Transverse colon (tissue), 4 donors: ENCODE measurements around the gene CAPZA2. TPM values are rescaled to one million over a fixed set of nuclear protein-coding genes. Genes with fewer than 3 reads are reported as not detected.
"Not testable (repeated sequence)": the region's sequence is repeated elsewhere in the genome, so short reads cannot be mapped to it uniquely, and the experiment has no call there.

Source experiments
- DNase-seq: peaks from one replicate; pipeline ENCODE4 v3.0.0-alpha.2; 2019
- H3K27ac ChIP-seq, 4 donors: fragments of 200-600 bp; sonication (generic); 2 replicates each; pipeline ENCODE4 v1.5.1; 2016 to 2018; ENCODE audit warnings: inconsistent platforms in 4 of 4
- H3K27me3 ChIP-seq: fragments of 200-600 bp; sonication (generic); 2 replicates; pipeline ENCODE4 v1.5.1; 2017; ENCODE audit warnings: inconsistent platforms
- H3K36me3 ChIP-seq, 4 donors: fragments of 200-600 bp; sonication (generic); 2 replicates each; pipeline ENCODE4 v1.5.1; 2017 to 2019; ENCODE audit warnings: inconsistent platforms in 4 of 4
- H3K4me1 ChIP-seq, 4 donors: fragments of 200-600 bp; sonication (generic); 2 replicates each; pipeline ENCODE4 v1.5.1; 2017 to 2020; ENCODE audit warnings: inconsistent platforms in 4 of 4
- H3K4me3 ChIP-seq, 4 donors: fragments of 200-600 bp; sonication (generic); 1 replicate in 1 of 4; 2 replicates in 3 of 4; pipeline versions ENCODE4 v1.5.1 to v1.6.1; 2017 to 2019; ENCODE audit warnings: inconsistent platforms in 4 of 4
- H3K9me3 ChIP-seq, 2 donors: fragments of 200-600 bp; sonication (generic); 2 replicates each; pipeline ENCODE4 v1.5.1; 2017 to 2019; ENCODE audit warnings: inconsistent platforms in 2 of 2
- EP300 ChIP-seq: sonication (generic); formaldehyde crosslinking; IDR thresholded peaks from one replicate; pipeline ENCODE4 v1.6.1; 2017; ENCODE audit warnings: antibody characterized with exemption, low read depth
- POLR2A ChIP-seq: fragments of 450-650 bp; IDR thresholded peaks from one replicate; pipeline ENCODE4 v1.6.1; 2016; ENCODE audit warnings: antibody characterized with exemption, mild to moderate bottlenecking, moderate library complexity
- POLR2AphosphoS5 ChIP-seq, 3 donors: sonication (generic); formaldehyde crosslinking; IDR thresholded peaks; one replicate each; pipeline ENCODE4 v1.6.1; 2016; ENCODE audit warnings: antibody characterized with exemption in 3 of 3
- WGBS, 2 donors: methylation state at CpG; one replicate each; pipeline ENCODE4 v1.1.5; 2018; ENCODE audit warnings: low coverage in 1 of 2; 5-methylcytosine and 5-hydroxymethylcytosine counted together
- in situ Hi-C, 4 donors: fragments of 200-750 bp; cut with MboI; loops; one replicate each; pipeline versions ENCODE4 v1.15.0 to v1.15.1; 2017; ENCODE audit warnings: low sequenced_read_pairs in 3 of 4, low pct_ligation_motif_present in 1 of 4, low pct_unique_long_range_greater_than_20kb in 1 of 4
- intact Hi-C: fragments of 100-400 bp; cut with DNase I; formaldehyde crosslinking; loops from one replicate; pipeline ENCODE4 v1.15.1; 2023; ENCODE audit warnings: low total_unique reads
- total RNA-seq, 4 donors: library from RNA; depleted of rRNA; stranded (reverse); fragments of >200 nt; gene quantifications; one replicate each; pipeline ENCODE4 v1.1.0, GENCODE V29; 2016
- TF ChIP-seq, protein P1 (sequence below), 5 experiments: fragments of 200-600 bp in 3 of 5; fragments of 450-650 bp in 2 of 5; sonication (generic) in 3 of 5; IDR thresholded peaks; 1 replicate in 2 of 5; 2 replicates in 3 of 5; pipeline ENCODE4 v1.5.1; 2016 to 2017; ENCODE audit warnings: antibody characterized with exemption in 5 of 5, inconsistent platforms in 3 of 5, mild to moderate bottlenecking in 2 of 5, moderate library complexity in 1 of 5

CAPZA2 gene
- total RNA-seq, 4 donors from 2014 or later = 74.4 to 133 (median 88.5) TPM

DNA sequence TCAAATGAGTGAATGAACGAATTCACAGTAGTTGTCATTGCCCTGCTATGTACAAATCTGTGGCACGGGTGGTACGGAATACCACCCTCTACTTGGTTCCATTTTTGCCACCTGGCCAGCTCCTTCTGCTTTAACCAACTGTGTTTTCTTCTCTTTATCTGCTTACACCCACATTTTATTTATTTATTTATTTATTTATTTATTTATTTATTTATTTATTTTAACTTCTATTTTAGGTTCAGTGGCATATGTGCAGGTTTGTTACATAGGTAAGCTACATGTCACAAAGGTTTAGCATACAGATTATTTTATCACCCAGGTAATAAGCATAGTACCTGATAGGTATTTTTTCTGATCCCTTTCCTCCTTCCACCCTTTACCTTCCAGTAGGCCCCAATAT lies 42.2 kb upstream of the CAPZA2 start:
- no peaks in the 10 kb centered on the region for H3K4me1 ChIP-seq
- no peak overlapping the region for H3K4me3 ChIP-seq
- intact Hi-C loops (no loop called here), in situ Hi-C loops (loop anchor here in 3 of 4 donors (25.0 kb wide), 2 partner anchors 558 to 658 kb away; no protein-coding TSS in a partner anchor)
- no peak overlapping the region for H3K27ac ChIP-seq
- H3K36me3 ChIP-seq = no peaks in the 10 kb centered on the region
- no peaks in the 10 kb centered on the region for H3K27me3 ChIP-seq
- DNase-seq = no peak
- 78 to 97% methylated on average over 3 of the region's 3 CpGs for WGBS, 2 donors
- H3K9me3 ChIP-seq = no peaks in the 10 kb centered on the region
- TF ChIP-seq POLR2AphosphoS5 (IDR thresholded peaks at IDR 0.05) = no peak
- TF ChIP-seq, protein P1, sequence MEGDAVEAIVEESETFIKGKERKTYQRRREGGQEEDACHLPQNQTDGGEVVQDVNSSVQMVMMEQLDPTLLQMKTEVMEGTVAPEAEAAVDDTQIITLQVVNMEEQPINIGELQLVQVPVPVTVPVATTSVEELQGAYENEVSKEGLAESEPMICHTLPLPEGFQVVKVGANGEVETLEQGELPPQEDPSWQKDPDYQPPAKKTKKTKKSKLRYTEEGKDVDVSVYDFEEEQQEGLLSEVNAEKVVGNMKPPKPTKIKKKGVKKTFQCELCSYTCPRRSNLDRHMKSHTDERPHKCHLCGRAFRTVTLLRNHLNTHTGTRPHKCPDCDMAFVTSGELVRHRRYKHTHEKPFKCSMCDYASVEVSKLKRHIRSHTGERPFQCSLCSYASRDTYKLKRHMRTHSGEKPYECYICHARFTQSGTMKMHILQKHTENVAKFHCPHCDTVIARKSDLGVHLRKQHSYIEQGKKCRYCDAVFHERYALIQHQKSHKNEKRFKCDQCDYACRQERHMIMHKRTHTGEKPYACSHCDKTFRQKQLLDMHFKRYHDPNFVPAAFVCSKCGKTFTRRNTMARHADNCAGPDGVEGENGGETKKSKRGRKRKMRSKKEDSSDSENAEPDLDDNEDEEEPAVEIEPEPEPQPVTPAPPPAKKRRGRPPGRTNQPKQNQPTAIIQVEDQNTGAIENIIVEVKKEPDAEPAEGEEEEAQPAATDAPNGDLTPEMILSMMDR (IDR thresholded peaks at IDR 0.05) = no peak
- TF ChIP-seq POLR2A = no peak
- no peak for TF ChIP-seq EP300

DNA sequence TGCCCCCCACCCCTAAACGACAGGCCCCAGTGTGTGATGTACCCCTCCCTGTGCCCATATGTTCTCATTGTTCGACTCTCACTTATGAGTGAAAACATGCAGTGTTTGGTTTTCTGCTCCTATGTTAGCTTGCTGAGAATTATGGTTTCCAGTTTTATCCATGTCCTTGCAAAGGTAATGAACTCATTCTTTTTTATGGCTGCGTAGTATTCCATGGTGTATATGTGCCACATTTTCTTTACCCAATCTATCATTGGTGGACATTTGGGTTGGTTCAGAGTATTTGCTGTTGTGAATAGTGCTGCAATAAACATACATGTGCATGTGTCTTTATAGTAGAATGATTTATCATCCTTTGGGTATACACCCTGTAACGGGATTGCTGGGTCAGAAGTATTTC lies 40.7 kb upstream of the CAPZA2 start:
- not testable (repeated sequence) for H3K9me3 ChIP-seq
- WGBS, 2 donors = 97 to 100% methylated on average over 3 to 4 of the region's 4 CpGs

DNA sequence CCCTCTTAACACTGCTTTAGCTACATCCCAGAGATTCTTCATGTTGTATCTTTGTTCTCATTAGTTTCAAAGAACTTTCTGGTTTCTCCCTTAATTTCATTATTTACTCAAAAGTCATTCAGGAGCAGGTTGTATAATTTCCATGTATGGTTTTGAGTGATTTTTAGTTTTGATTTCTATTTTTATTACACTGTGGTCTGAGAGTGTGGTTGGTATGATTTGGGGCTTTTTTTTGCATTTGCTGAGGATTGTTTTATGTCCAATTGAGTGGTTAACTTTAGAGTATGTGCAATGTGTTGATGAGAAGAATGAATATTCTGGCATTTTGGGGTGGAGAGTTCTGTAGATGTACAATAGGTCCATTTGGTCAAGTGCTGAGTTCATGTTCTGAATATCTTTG lies 37.9 kb upstream of the CAPZA2 start:
- intact Hi-C loops = no loop called here
- TF ChIP-seq, protein P1 (IDR thresholded peaks at IDR 0.05) = no peak
- TF ChIP-seq EP300 (no peak), POLR2A (no peak), POLR2AphosphoS5 (IDR thresholded peaks at IDR 0.05) (no peak)
- no peak for DNase-seq
- H3K27me3 ChIP-seq = no peaks in the 10 kb centered on the region
- peaks cover 0 to 3% (median 0%) of the 10 kb centered on the region in 4 donors for H3K4me1 ChIP-seq
- in situ Hi-C loops = loop anchor here in 3 of 4 donors (25.0 kb wide), 2 partner anchors 562 to 662 kb away; no protein-coding TSS in a partner anchor
- H3K4me3 ChIP-seq = no peak overlapping the region
- H3K36me3 ChIP-seq = no peaks in the 10 kb centered on the region
- no peak overlapping the region for H3K27ac ChIP-seq
- no peaks in the 10 kb centered on the region for H3K9me3 ChIP-seq

More for the DNA sequence above, 40.7 kb upstream of the CAPZA2 start:
- H3K4me1 ChIP-seq, H3K36me3 ChIP-seq, H3K4me3 ChIP-seq, DNase-seq, H3K27ac ChIP-seq, intact Hi-C loops, H3K27me3 ChIP-seq: not testable (repeated sequence)
- in situ Hi-C loops = loop anchor here in 3 of 4 donors (25.0 kb wide), 2 partner anchors 559 to 659 kb away; no protein-coding TSS in a partner anchor

DNA sequence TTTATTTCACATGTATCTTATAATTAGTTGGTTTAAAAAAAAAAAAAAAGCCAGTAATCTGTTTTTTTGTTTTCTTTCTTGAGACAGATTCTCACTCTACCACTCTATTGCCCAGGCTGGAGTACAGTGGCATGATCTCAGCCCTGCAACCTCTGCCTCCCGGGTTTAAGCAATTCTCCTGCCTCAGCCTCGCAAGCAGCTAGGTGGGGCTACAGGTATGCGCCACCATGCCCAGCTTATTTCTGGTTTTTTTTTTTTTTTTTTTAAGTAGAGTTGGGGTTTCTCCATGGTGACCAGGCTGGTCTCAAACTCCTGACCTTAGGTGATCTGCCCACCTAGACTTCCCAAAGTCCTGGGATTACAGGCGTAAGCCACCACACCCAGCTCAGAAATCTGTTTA lies 34.1 kb upstream of the CAPZA2 start:
- DNase-seq = no peak
- H3K27me3 ChIP-seq = no peaks in the 10 kb centered on the region
- 82 to 93% methylated on average over 3 to 4 of the region's 4 CpGs for WGBS, 2 donors
- TF ChIP-seq, protein P1 (IDR thresholded peaks at IDR 0.05) = no peak
- TF ChIP-seq POLR2A (no peak), POLR2AphosphoS5 (IDR thresholded peaks at IDR 0.05) (no peak), EP300 (no peak)
- no peaks in the 10 kb centered on the region for H3K9me3 ChIP-seq
- no peak overlapping the region for H3K27ac ChIP-seq
- peaks cover 0 to 5% (median 0%) of the 10 kb centered on the region in 4 donors for H3K4me1 ChIP-seq
- in situ Hi-C loops (no loop called here), intact Hi-C loops (no loop called here)
- H3K36me3 ChIP-seq = no peaks in the 10 kb centered on the region
- no peak overlapping the region for H3K4me3 ChIP-seq

DNA sequence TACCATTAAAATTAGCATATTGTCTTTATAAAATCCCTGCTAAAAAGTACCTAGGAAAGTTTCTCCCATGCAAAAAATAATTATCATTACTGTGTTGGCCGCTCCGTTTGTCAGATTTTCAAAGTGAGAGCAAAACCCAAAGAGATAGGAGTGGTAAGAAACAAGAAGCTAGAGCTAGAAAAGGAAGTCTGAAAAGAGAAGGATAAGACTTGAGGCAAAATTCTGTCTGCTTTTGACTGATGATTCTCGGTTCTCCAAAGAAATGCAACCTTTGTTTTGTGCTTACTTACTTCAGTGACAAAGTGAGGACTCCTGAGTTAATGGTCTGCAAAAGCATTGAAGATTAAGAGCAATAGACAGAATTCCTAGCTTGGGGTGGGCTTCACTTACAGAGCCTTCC lies 33.3 kb upstream of the CAPZA2 start:
- in situ Hi-C loops (no loop called here), intact Hi-C loops (no loop called here)
- WGBS, 2 donors = 76 to 84% methylated on average over 3 of the region's 3 CpGs
- H3K4me1 ChIP-seq = peaks cover 0 to 5% (median 0%) of the 10 kb centered on the region in 4 donors
- H3K36me3 ChIP-seq = no peaks in the 10 kb centered on the region
- TF ChIP-seq POLR2A (no peak), EP300 (no peak), POLR2AphosphoS5 (IDR thresholded peaks at IDR 0.05) (no peak)
- TF ChIP-seq, protein P1 (IDR thresholded peaks at IDR 0.05) = no peak
- no peaks in the 10 kb centered on the region for H3K27me3 ChIP-seq
- no peak for DNase-seq
- no peak overlapping the region for H3K27ac ChIP-seq
- H3K4me3 ChIP-seq = no peak overlapping the region
- H3K9me3 ChIP-seq = no peaks in the 10 kb centered on the region
